Measurements from ENCODE around the gene SSX4. TPM values are rescaled to one million over a fixed set of nuclear protein-coding genes. Genes with fewer than 3 reads are reported as not detected.

The SSX4 gene
- total RNA-seq = not detected in 2 replicates

DNA sequence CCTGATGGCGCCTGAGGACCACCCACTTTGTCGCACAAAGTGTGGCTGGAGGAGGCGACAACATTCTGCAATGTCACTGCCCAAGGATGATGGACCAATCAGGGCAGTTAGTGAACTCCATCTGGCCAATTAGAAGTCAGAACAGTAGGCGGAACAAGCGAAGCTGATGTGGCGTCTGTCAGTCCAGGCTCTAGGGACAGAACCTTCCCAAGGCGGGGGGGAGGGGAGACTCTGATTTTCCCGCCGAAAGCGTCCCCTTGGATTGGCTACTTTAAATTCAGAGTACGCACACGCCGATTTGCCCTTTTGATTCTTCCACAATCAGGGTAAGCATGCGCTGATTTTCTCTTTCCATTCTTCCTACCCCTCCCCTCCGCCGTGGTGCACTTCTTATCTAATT is at the start of gene SSX4:
Gene SSX4 (plus strand): TSS at position 301 of the 400 bp plus-strand sequence. CDS start 515 bp downstream, outside the sequence.

GRCh38 chrX:48356315-48357094 is 26.8 kb upstream of the SSX4 start, which contains the start of gene SSX3:
Gene SSX3, minus strand, starts transcription at chrX:48356703. Its CDS starts 1,454 bp downstream, at chrX:48355249.

GRCh38 chrX:48411860-48412259 is 28.5 kb downstream of the SSX4 start, which contains the start of gene SSX4B:
Gene SSX4B, minus strand, starts transcription at chrX:48411960. Its CDS starts 588 bp downstream, at chrX:48411372.

Other genes starting within 250 kb of the SSX4 start
- gene SSX5, start 186.7 kb upstream of the SSX4 start, total RNA-seq = not detected in 2 replicates
- not detected in 2 replicates for gene SSX1, start 128.1 kb upstream of the SSX4 start, total RNA-seq
- not detected in 2 replicates for gene SSX3, start 26.8 kb upstream of the SSX4 start, total RNA-seq
- not detected in 2 replicates for gene SSX4B, start 28.4 kb downstream of the SSX4 start, total RNA-seq
- 30.6 and 61.8 TPM in 2 replicates for gene SLC38A5, start 86.7 kb downstream of the SSX4 start, total RNA-seq
- gene FTSJ1, start 92.7 kb downstream of the SSX4 start, total RNA-seq = 49.3 and 61.4 TPM in 2 replicates
- 9.3 and 10.4 TPM in 2 replicates for gene PORCN, start 125.5 kb downstream of the SSX4 start, total RNA-seq
- gene EBP, start 138.3 kb downstream of the SSX4 start, total RNA-seq = 35.6 and 45.4 TPM in 2 replicates
- 3.3 and 8.5 TPM in 2 replicates for gene TBC1D25, start 156.2 kb downstream of the SSX4 start, total RNA-seq
- gene RBM3, start 190.9 kb downstream of the SSX4 start, total RNA-seq = 53.3 and 64.1 TPM in 2 replicates
- 75.9 and 76.6 TPM in 2 replicates for gene WDR13, start 214.0 kb downstream of the SSX4 start, total RNA-seq